Stimulated activated CD4-positive, alpha-beta T cell treated with anti-CD3 and anti-CD28 coated beads, Interleukin-4, amount 100 ng/mL, for 48 hours (primary cell): ENCODE results near the gene TBX22.
"Not testable (repeated sequence)": the region's sequence is repeated elsewhere in the genome, so short reads cannot be mapped to it uniquely, and the experiment has no call there.

ENCODE experiments used
- DNase-seq, 2 donors: peaks; one replicate each; pipeline ENCODE4 v3.0.0-alpha.2; 2020; ENCODE audit warnings: low read depth in 2 of 2

The TBX22 gene

GRCh38 chrX:80014141-80014940 is at the start of gene TBX22:
Gene TBX22, plus strand, starts transcription at chrX:80014753. Its CDS starts 7,517 bp downstream, at chrX:80022270.
- DNase-seq: no peak

- no peak for DNase-seq
Observed at GRCh38 chrX:79975605-79976004, 38.9 kb upstream of the TBX22 start.

- DNase-seq: no peak
Observed at GRCh38 chrX:80004458-80004857, 10.1 kb upstream of the TBX22 start.

- no peak for DNase-seq
Observed at GRCh38 chrX:80011522-80011921, 3.0 kb upstream of the TBX22 start.

- DNase-seq: no peak
Observed at GRCh38 chrX:80016182-80016581, 1.6 kb downstream of the TBX22 start.

GRCh38 chrX:80021621-80022020 is 7.1 kb downstream of the TBX22 start:
- no peak for DNase-seq

- DNase-seq: no peak
Observed at GRCh38 chrX:80022363-80023031, 7.9 kb downstream of the TBX22 start.

- no peak for DNase-seq
Observed at GRCh38 chrX:80026116-80026515, 11.6 kb downstream of the TBX22 start.

- not testable (repeated sequence) for DNase-seq
Observed at GRCh38 chrX:80066156-80066555, 51.6 kb downstream of the TBX22 start.

- not testable (repeated sequence) for DNase-seq
Observed at GRCh38 chrX:80075625-80076024, 61.1 kb downstream of the TBX22 start.
